Retinal pigment epithelial cell (primary cell): ENCODE results near the gene CSF1.

ENCODE experiments used
- DNase-seq: peaks from one replicate; pipeline ENCODE4 v3.0.0-alpha.2; 2010; ENCODE audit warnings: low read depth
- H3K4me3 ChIP-seq: 2 replicates; pipeline ENCODE4 v1.5.1; 2011; ENCODE audit warnings: mild to moderate bottlenecking, low read length, control low read depth, moderate library complexity
- CTCF ChIP-seq: conservative IDR thresholded peaks from 2 replicates; pipeline ENCODE4 v1.5.1; 2011; ENCODE audit warnings: low read depth, low read length, control low read depth, inconsistent platforms

Gene CSF1

GRCh38 chr1:109896681-109897080 lies 14.0 kb upstream of the CSF1 start:
- TF ChIP-seq CTCF: no peak
- no peak overlapping the region for H3K4me3 ChIP-seq
- no peak for DNase-seq

- no peak for DNase-seq
- TF ChIP-seq CTCF: no peak
- no peak overlapping the region for H3K4me3 ChIP-seq
These were observed 13.2 kb upstream of the CSF1 start for GRCh38 chr1:109897259-109897955.

- TF ChIP-seq CTCF: no peak
- no peak overlapping the region for H3K4me3 ChIP-seq
- DNase-seq: no peak
These were observed 11.8 kb upstream of the CSF1 start for GRCh38 chr1:109898842-109899241.

GRCh38 chr1:109901141-109901523 lies 9.5 kb upstream of the CSF1 start:
- DNase-seq: no peak
- TF ChIP-seq CTCF: no peak
- H3K4me3 ChIP-seq: no peak overlapping the region

GRCh38 chr1:109901524-109902145 lies 9.0 kb upstream of the CSF1 start:
- H3K4me3 ChIP-seq: no peak overlapping the region
- no peak for TF ChIP-seq CTCF
- DNase-seq: peak; percentile 48

- H3K4me3 ChIP-seq: no peak overlapping the region
- no peak for DNase-seq
- no peak for TF ChIP-seq CTCF
These were observed 8.3 kb upstream of the CSF1 start for GRCh38 chr1:109902204-109902985.
